ENCODE measurements around the gene PRKCZ.

GRCh38 chr1:2079396-2080085 lies 29.3 kb downstream of the PRKCZ start:
- TF ChIP-seq CTCF (IDR thresholded peaks at IDR 0.05; ENCODE audit: insufficient read depth, low read length): no peak
- TF ChIP-seq REST (IDR thresholded peaks at IDR 0.05; ENCODE audit: insufficient replicate concordance, low read depth): no peak
- no peak for TF ChIP-seq GABPA (IDR thresholded peaks at IDR 0.05; ENCODE audit: low read depth)

Data from HL-60 (cell line).